Osteoblast (primary cell): ENCODE measurements around the gene BRAF. TPM values are rescaled to one million over a fixed set of nuclear protein-coding genes. Genes with fewer than 3 reads are reported as not detected.

Experiments
- DNase-seq: peaks from one replicate; pipeline ENCODE4 v3.0.0; 2011; ENCODE audit warnings: low spot score, mixed read lengths; ENCODE audit not compliant: insufficient read length; ENCODE audit errors: missing footprints
- H2AFZ ChIP-seq: 2 replicates; pipeline ENCODE4 v1.6.0; 2011; ENCODE audit warnings: mild to moderate bottlenecking, low read length
- H3K27ac ChIP-seq: 2 replicates; pipeline ENCODE4 v1.5.1; 2011; ENCODE audit warnings: mild to moderate bottlenecking, low read depth, low read length, moderate library complexity
- H3K27me3 ChIP-seq: 2 replicates; pipeline ENCODE4 v1.6.0; 2012; ENCODE audit warnings: mild to moderate bottlenecking, control low read depth, inconsistent platforms, low read length, moderate library complexity; ENCODE audit not compliant: insufficient read depth
- H3K36me3 ChIP-seq: 2 replicates; pipeline ENCODE4 v1.5.1; 2011; ENCODE audit warnings: mild to moderate bottlenecking, low read length, control low read depth, moderate library complexity; ENCODE audit not compliant: insufficient read depth
- H3K4me1 ChIP-seq: 2 replicates; pipeline ENCODE4 v1.5.1; 2011; ENCODE audit warnings: mild to moderate bottlenecking, low read length, control low read depth, moderate library complexity; ENCODE audit not compliant: insufficient read depth
- H3K4me2 ChIP-seq: 2 replicates; pipeline ENCODE4 v1.6.0; 2011; ENCODE audit warnings: mild to moderate bottlenecking, low read length; ENCODE audit not compliant: insufficient read depth
- H3K4me3 ChIP-seq: fragments of 200-600 bp; sonication (generic); 3 replicates; pipeline ENCODE4 v1.5.1; 2012; ENCODE audit warnings: mild to moderate bottlenecking, low read length, inconsistent platforms; ENCODE audit not compliant: insufficient read depth
- H3K79me2 ChIP-seq: 2 replicates; pipeline ENCODE4 v1.6.0; 2012; ENCODE audit warnings: mild to moderate bottlenecking, low read length, control low read depth, inconsistent platforms; ENCODE audit not compliant: insufficient read depth
- H3K9me3 ChIP-seq: 2 replicates; pipeline ENCODE4 v1.5.1; 2011; ENCODE audit warnings: low read depth, low read length, control low read depth
- H4K20me1 ChIP-seq: 2 replicates; pipeline ENCODE4 v1.6.0; 2012; ENCODE audit warnings: mild to moderate bottlenecking, low read length, control low read depth; ENCODE audit not compliant: insufficient read depth
- CTCF ChIP-seq: IDR thresholded peaks from 2 replicates; pipeline ENCODE4 v1.5.1; 2011; ENCODE audit warnings: mild to moderate bottlenecking, low read depth, low read length, moderate library complexity; ENCODE audit errors: extremely low read depth
- total RNA-seq: library from RNA; depleted of rRNA; stranded (reverse); fragments of >200 nt; gene quantifications from 2 replicates; pipeline ENCODE4 v1.2.3, GENCODE V29; 2012

BRAF gene
- total RNA-seq, 1 donor: 30.0 TPM

GRCh38 chr7:140704205-140704604 lies 220.5 kb downstream of the BRAF start:
- Histone ChIP-seq H3K4me2 (no peak overlapping the region), H3K4me1 (no peaks in the 10 kb centered on the region), H3K9me3 (no peaks in the 10 kb centered on the region), H3K4me3 (no peak overlapping the region), H2AFZ (no peak overlapping the region), H3K36me3 (peaks cover 28% of the 10 kb centered on the region), H3K79me2 (peaks cover 47% of the 10 kb centered on the region), H4K20me1 (peaks cover 21% of the 10 kb centered on the region), H3K27me3 (no peaks in the 10 kb centered on the region), H3K27ac (no peak overlapping the region)
- no peak for TF ChIP-seq CTCF
- DNase-seq: no peak

- no peak overlapping the region for H3K4me2 ChIP-seq
- no peaks in the 10 kb centered on the region for H3K27me3 ChIP-seq
- no peak overlapping the region for H2AFZ ChIP-seq
- peaks cover 62% of the 10 kb centered on the region for H3K79me2 ChIP-seq
- peaks cover 28% of the 10 kb centered on the region for H4K20me1 ChIP-seq
- no peak overlapping the region for H3K27ac ChIP-seq
- TF ChIP-seq CTCF: no peak
- no peaks in the 10 kb centered on the region for H3K9me3 ChIP-seq
- no peak overlapping the region for H3K4me3 ChIP-seq
- no peak for DNase-seq
- peaks cover 28% of the 10 kb centered on the region for H3K36me3 ChIP-seq
- H3K4me1 ChIP-seq: peaks cover 4% of the 10 kb centered on the region
These were observed 222.0 kb downstream of the BRAF start for GRCh38 chr7:140702774-140703173.

- H3K27me3 ChIP-seq: no peaks in the 10 kb centered on the region
- no peaks in the 10 kb centered on the region for H3K9me3 ChIP-seq
- H2AFZ ChIP-seq: no peak overlapping the region
- H3K36me3 ChIP-seq: peaks cover 17% of the 10 kb centered on the region
- H3K79me2 ChIP-seq: peaks cover 67% of the 10 kb centered on the region
- peaks cover 17% of the 10 kb centered on the region for H3K4me1 ChIP-seq
- no peak overlapping the region for H3K27ac ChIP-seq
- DNase-seq: no peak
- no peak for TF ChIP-seq CTCF
- peaks cover 23% of the 10 kb centered on the region for H4K20me1 ChIP-seq
- H3K4me2 ChIP-seq: peak overlapping the region; percentile 96
- H3K4me3 ChIP-seq: no peak overlapping the region
These were observed 226.3 kb downstream of the BRAF start for GRCh38 chr7:140698477-140698876.

GRCh38 chr7:140697447-140698143 lies 227.1 kb downstream of the BRAF start:
- DNase-seq: no peak

More at GRCh38 chr7:140697447-140698143, 227.1 kb downstream of the BRAF start:
- H3K4me3 ChIP-seq: peak overlapping the region; percentile 97
- H3K4me2 ChIP-seq: peak overlapping the region; percentile 96
- no peaks in the 10 kb centered on the region for H3K9me3 ChIP-seq
- no peaks in the 10 kb centered on the region for H3K27me3 ChIP-seq
- peak overlapping the region; percentile 81 for H3K27ac ChIP-seq
- H2AFZ ChIP-seq: peak overlapping the region; percentile 90
- no peak for TF ChIP-seq CTCF
- H3K79me2 ChIP-seq: peaks cover 59% of the 10 kb centered on the region
- H4K20me1 ChIP-seq: peaks cover 18% of the 10 kb centered on the region
- H3K36me3 ChIP-seq: peaks cover 11% of the 10 kb centered on the region
- peaks cover 17% of the 10 kb centered on the region for H3K4me1 ChIP-seq
